Fibroblast of peridontal ligament (primary cell): ENCODE measurements around the gene RBBP9.
A peak's percentile ranks its signal among the peaks of the same experiment; 100 is the strongest.
"Not testable (repeated sequence)": the region's sequence is repeated elsewhere in the genome, so short reads cannot be mapped to it uniquely, and the experiment has no call there.

ENCODE experiments used
- DNase-seq: peaks from one replicate; pipeline ENCODE4 v3.0.0-alpha.2; 2010; ENCODE audit errors: extremely low read depth

The RBBP9 gene

DNA sequence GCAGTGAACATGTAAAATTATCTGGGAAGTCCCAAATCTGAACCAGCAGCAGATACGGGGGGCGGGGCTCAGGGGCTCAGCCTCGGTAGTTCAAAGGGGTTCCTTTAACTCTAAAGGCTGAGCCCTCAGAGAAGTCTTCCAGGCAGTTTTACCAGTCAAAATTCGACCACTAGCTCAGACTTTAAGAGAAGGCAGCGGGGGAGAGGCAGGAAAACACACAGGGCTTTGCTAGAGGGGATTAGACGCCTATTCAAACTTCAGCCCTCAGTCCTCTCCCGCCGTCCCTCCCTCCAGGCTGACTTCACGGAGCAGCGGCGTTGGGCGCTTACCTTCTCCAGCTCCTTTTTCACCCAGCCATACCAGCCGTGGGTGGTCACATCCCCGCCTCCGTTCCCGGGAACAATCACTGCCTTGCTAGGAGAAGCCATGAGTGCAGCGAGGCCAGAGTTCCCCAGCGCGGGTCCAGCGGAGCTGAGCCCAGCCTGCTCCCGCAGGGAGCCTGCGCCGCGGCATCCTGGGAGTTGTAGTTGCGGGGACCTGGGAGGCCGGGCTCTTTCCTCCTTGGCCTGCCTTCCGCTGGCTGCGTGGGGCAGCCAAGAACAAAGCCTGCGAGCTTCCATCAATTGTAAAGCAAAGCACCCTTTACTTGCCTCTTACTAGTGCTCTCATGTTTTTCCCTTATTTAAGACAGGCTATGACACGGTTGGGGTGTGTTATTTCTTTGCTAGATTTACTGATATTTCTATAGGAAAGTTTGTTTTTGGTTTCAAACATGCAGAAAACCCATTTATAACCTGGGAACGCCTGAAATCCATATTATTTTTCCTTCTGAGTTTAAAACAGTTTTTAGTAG, at the start of gene RBBP9:
RBBP9 (minus strand) TSS at position 486 of the 853 bp plus-strand sequence; CDS start at position 428, 58 bp downstream.
- peak; percentile 72 for DNase-seq

DNA sequence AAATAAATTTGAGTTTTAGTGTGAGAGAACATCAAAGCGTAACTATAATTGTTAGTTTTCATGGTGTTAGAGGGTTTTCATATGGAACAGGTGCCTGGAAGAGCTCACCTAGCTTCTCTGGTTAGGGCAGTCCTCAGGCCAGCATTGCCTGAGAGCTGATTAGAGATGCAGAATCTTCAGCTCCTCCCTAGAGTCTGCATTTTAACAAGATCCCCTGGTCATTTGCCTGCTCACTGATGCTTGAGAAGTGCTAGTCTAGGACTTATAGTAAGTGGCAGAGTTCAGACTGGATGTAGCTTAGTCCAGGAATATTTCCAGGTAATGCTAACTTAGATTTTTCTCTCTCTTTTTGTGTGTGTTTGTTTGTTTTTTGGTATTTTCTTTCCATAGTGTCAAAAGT, 48.5 kb upstream of the RBBP9 start:
- DNase-seq: no peak

DNA sequence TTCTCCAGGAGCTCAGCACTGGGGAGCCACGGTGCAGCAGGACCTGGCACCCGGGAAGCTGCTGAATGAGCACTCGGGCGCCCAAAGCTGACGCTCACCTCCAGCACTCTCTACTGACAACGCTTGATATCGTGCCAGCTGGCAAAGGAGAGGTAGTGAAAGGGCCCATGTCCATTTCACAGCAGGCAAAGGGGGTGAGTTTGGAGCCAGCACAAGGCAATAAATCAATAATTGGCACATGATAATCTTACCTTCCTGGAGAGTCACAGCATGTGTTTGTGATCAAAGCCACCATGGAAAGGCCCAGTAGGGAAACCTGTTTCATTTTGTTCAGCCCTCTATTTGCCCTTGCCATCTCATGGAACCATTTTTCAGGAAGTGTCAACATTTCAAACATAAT, 46.9 kb upstream of the RBBP9 start:
- DNase-seq: no peak

DNA sequence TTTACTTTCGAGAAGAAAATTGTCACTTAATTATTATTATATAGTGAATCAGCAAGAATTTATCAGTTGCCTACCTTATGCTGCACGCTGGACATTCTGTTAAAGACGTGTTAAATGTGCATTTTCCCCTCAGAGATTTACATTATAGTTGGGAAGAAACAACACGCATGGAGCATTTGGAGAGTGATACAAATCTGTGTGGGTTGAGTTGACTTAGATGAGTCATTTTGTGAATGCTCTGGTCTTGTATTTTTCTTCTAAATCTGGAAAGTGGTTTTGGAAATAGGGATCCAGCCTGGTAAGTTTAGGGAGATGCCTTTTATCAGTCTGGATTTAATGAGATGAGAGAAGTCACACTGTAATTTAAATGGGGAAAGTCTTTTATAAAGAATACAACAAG, 46.2 kb upstream of the RBBP9 start:
- no peak for DNase-seq

DNA sequence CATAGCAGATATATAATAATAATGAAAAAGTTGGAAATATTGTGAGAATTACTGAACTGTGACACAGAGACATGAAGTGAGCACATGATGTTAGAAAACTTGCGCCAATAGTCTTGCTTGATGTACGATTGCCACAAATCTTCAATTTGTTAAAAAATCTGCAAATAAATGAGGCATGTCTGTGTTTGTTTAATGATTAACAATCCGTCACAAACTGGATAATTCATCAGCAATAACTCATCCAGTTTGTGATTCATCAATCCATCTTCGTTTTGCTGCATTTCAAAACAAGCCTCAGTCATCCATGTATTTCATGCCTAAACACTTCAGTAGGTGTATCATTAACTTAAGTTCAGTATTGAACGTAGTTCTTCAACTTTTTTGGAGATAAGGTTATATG, 44.7 kb upstream of the RBBP9 start:
- DNase-seq: no peak

DNA sequence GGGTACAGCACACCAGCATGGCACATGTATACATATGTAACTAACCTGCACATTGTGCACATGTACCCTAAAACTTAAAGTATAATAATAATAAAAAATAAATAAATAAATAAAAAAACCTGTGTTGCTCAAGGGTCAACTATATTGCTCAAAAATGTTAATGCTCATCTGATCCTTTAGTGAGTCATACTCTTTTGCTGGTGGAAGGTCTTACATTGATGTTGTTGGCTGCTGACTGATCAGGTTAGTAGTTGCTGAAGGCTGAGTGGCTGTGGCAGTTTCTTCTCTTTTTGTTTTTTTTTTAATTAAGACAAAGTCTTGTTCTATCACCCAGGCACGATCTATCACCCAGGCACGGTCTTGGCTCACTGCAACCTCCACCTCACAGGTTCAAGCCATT, 40.6 kb upstream of the RBBP9 start:
- DNase-seq: no peak

DNA sequence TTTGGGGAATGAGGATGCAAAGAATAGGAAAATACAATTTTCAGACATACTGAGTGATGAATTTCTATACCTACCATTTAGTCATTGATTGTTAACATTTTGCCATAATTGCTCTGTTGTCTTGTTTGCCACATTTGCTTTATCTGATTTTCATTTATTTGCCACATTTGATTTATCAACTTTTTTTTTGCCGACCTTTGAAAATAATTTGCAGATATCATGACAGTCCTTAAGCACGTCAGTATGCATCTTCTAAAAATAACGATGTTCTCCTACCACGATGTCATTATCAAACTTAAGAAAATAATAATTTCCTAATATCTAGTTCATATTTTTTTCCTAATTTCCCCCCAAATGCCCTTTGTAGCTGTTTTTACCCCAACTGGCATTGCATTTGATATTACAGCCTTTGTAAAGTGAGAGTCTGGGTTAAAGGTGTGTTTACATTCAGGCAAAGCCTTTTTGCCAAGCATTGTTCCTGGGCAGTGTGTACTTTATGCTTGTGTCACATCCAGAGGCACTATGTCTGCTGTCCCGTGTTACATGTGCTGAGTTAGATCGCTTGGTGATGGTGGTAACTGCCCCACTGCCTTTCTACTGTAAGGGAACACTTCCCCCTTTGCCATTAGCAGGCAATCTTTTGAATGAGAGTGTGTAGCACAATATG, 37.1 kb upstream of the RBBP9 start:
- DNase-seq: no peak

DNA sequence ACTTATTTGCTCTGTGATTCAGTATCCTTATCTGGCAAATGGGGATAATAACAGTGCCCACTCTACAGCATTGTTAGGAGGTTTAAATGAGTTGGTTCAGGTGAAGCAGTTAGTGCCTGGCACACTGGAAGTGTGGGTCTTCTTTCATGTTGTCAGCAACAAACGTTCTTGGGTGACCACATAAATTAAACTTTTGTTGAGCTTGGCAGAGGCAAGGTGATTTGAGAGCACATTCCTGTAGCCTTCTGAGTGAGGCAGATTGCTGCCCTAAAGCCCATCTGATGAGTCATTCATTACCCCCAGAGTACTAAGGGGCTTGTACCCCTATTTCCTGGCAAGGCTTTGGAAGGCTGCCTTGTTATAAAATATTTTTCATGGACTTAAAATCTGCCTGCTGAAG, 36.5 kb upstream of the RBBP9 start:
- DNase-seq: no peak

DNA sequence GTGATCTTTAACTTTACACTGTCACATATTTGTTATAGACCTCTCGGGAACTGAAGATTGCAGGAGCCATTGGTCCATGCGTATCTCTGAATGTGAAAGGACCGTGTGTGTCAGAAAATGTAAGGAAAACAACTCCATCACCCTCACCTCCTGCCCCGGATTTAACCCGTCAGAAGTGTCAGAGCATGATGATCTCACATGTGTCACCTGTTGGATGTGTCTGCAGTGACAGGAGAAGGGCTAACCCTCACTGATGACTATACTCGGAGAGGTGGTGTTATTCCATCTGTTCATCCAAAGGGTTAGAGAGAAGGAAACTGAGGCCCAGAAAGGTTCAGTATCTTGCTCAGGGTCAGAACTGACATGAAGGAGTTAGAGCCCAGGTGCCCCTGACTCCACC, 35.6 kb upstream of the RBBP9 start:
- no peak for DNase-seq

DNA sequence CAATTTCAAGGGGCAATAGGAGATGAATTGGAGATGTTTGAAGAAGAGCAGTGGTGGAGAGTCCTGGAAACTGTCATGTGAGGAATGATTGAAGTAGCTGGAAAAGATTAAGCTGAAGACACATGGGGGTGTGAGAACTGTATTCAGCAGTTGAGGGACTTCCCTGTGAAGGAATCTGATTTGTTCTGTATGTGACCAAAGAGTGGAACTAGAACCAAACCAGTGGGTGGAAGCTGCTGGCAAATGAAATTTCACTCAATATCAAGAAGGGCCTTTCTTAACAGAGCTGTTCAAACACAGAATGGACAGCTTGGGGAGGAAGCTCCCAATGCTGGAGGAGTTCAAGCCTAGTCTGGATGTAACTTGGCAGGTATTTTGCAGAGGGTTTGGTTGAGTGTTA, 32.0 kb upstream of the RBBP9 start:
- no peak for DNase-seq

DNA sequence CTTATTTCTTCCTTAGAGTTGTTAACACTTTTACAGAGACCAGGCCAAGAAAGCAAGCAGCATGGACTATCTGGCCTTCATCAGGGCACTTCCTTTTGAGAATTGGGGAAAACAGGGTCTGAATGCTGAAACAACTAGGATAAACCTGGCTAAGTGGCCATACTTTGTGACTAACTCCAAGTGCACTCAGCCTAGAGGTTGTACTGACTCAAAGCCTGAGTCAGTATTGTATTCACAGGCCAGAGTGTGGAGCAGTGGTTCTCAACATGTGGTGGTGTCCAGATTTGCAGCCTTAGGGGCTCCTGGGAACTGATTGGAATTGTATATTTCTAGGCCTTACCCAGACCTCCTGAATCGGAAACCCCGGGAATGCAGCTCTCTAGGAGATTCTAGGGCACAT, 30.8 kb upstream of the RBBP9 start:
- peak; percentile 46 for DNase-seq

DNA sequence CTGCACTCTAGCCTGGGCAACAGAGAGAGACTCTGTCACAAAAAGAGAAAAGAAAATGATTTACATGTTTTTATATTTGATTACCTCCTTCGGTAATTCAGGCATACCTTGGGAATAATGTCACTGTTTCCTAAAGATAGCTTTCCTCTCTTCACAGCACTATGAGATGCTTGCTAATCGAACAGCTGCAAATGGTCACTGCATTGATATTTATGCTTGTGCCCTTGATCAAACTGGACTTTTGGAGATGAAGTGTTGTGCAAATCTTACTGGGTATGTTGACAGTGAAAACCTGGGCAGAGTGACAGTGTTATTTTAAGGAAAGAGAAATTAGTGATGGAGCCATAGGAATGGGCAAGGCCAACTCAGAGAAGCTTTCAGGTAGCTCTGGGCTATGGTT, 30.3 kb upstream of the RBBP9 start:
- DNase-seq: no peak

DNA sequence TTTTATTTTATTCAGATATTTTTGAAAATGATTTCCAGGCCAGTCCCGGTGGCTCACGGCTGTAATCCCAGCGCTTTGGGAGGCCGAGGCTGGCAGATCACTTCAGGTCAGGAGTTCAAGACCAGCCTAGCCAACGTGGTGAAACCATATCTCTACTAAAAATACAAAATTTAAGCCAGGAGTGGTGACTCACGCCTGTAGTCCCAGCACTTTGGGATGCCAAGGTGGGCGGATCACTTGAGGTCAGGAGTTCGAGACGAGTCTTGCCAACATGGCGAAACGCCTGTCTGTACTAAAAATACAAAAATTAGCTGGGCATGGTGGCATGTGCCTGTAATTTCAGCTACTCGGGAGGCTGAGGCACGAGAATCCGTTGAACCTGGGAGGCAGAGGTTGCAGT, 29.7 kb upstream of the RBBP9 start:
- peak; percentile 27 for DNase-seq

DNA sequence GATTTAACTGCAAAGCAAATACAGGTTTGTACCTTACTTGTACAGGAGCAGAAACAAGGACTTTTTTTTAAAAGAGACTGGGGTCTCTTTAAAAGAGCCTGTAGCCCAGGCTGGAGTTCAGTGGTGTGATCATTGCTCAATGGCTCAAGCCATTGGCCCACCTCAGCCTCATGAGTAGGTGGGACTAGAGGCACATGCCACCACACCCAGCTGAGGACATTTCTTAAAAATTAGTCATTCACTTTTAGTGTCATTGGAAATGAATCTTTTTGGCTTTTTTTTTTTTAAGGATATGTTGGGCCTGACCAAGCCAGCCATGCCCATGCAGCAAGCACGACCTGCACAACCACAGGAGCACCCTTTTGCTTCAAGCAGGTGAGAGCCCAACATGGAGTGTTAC, 27.6 kb upstream of the RBBP9 start:
- peak; percentile 28 for DNase-seq

DNA sequence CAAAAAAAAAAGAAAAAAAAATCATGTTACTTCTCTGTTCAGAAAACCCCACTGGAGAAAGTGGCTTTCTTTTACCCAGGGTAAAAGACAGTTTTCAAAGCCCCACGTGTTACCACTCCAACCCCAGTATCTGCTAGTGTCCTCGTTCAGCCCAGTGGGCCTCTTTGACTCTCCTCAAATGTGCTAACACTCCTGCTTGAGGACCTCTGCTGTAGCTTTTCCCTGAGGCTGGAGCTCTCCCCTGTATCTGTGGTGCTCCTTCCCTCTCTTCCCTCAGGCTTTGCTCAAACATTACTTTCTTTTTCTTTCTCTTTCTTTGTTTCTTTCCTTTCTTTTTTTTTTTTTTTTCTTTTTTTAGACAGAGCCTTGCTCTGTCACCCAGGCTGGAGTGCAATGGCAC, 26.0 kb upstream of the RBBP9 start:
- no peak for DNase-seq

DNA sequence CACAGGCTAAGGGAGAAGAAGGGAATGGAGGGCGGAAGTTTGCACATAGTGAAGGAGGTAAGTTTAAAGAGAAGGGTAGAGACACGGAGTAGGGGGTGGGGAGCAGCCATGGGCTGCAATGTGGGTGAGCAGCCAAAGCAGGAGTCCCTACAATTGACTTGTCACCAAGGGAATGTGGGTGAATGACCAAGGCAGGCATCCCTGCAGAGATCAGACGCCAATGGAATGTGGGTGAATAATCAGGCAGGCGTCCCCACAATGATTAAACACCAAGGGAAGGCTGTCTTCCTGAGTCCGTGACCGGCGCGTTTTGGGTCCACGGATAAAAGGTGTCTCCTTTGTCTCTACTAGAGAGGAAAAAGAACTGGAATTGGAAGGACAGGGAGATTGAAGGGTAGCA, 25.0 kb upstream of the RBBP9 start:
- DNase-seq: not testable (repeated sequence)

DNA sequence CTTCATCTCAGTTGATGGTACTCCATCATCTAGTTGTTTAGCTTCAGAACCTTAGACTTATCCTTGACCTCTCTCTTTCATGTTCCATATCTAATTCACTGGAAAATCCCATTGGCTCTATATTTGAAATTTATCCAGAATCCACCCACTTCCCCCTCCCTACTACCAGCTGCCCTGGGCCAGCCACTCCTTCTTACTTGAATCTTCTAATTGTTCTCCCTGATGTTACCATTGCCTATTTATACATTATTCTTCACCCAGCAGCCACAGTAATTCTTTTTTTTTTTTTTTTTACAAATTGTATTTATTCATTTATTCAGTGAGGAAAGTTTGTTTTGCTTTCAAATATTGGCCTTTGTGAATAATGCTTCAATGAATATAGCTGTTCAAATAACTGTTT, 18.9 kb upstream of the RBBP9 start:
- DNase-seq: no peak

DNA sequence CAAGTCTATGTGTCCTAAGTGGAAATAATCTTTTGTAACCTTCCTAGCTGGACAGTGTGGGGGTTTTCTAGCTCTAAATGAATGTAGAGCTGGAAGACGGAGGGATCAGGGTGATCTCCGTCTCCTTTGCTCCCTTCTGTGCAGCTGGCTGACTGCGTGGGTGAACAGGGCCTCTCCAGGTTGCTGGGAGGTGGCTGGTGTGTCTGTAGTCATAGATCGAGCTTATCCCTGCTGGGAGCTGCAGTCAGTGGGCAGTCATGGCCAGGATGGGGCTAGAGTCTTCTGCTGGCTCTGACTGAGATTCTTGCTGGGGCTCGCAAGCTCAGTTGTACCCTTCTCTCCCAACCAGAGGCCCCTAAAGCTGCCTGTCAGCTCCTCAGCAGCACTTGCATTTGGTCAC, 17.1 kb upstream of the RBBP9 start:
- no peak for DNase-seq

DNA sequence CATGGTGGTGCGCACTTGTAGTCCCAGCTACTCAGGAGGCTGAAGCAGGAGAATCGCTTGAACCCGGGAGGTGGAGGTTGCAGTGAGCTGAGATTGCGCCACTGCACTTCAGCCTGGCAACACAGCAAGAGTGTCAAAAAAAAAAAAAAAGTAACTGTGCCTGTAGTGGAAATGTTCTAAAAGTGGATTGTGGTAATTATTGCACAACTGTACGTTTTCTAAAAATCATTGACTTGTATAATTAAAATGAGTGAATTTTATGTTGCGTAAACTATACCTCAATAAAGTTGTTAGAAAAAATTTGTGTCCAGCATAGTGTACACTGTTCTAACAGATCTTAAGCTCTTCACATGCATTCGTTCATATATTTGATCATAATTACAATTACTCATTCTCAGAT, 16.2 kb upstream of the RBBP9 start:
- DNase-seq: no peak

DNA sequence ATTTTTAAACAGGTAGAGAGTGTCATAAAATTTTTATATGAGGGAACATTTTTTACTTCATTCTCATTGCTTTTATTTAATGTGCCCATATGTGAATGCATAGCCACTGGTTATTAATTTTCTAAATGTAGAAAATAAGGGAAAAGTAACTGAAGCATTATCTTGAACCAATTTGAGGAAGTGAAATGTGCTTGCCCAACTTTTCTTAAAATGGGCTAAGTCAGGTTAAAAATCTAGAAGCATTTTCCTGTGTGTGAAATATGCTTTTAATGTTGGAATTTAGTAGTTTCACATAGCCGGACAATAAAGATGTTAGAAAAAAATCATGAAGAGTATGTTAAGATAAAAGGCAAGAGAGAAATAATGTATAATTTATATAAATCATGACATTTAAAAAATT, 14.5 kb upstream of the RBBP9 start:
- no peak for DNase-seq

DNA sequence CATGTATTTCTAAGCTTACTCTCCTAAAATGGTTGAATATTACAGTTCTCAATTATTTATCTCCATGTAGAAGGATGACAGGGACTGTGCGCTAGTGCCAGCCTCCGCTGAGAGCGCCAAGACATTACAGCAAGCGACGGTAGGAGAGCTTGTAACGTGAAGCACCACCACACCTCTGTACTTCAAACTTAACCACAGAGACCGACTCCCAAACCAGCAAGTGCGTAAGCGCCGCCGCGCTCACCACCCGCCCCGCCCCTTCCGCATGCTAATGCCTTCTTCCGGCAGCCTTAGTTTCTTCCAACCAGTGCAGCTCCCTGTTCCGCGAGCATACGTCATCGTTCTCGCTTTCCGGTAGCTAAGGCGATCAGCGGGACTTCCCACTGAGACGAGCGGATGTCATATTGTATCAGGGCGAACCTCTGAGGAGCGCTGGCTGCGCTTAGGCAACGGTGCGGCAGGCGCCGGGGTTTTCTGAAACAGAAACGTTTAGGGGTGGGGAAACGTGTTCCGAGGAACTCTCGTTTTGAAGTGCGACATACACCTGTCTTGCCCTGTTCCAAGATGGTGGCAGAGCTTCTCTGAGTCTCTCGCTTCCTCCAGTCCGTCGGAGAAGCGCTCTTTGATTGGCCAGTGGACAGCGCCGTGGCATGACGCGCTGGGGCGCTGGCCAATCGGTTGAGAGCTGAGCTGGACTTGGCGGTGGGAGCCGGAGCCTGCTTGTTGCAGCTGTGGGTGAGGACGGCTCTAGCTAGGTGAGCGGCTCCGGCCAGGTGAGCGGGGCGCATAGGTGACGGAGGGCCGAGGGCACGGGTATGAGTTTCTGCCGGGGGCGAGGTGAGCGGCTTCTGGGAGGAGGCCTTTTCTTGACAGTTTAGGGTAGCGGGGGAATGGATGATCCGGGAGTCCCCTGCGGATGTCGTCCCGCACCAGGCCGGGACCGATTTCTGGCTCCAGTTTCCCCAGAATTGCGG, 10.5 kb upstream of the RBBP9 start, which contains the start of gene SEC23B:
SEC23B (plus strand) TSS at position 723 of the 974 bp plus-strand sequence. CDS start 2,896 bp downstream, outside the sequence.
- peak; percentile 97 for DNase-seq

DNA sequence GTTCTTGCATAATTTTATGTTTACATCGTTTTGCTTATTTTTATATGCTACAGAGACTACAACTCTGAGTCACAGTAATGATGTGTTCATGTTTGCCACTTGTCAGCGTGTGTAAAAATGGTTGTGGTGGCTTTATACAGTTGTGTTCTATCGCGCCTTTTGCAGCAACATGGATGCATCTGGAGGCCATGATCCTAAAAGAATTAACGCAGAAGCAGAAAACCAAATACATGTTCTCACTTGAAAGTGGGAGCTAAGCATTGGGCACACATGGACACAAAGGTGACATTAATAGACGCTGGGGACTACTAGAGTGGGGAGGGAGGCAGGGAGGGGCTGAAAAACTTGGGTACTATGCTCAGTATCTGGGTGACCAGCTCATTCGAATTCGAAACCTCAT, 9.7 kb upstream of the RBBP9 start:
- DNase-seq: no peak
